GM18858 (cell line): Measurements from ENCODE around the gene ZC3H15.
"Not testable (repeated sequence)": the region's sequence is repeated elsewhere in the genome, so short reads cannot be mapped to it uniquely, and the experiment has no call there.

Experiments
- ATAC-seq: cut with Tn5 transposase; IDR thresholded peaks from one replicate; pipeline ENCODE4 v1.9.1; 2021; ENCODE audit not compliant: unreplicated experiment

ZC3H15 gene

GRCh38 chr2:186493564-186494085, 7.6 kb downstream of the ZC3H15 start:
- ATAC-seq = no peak

GRCh38 chr2:186496401-186496800, 10.3 kb downstream of the ZC3H15 start:
- no peak for ATAC-seq

- ATAC-seq = no peak
Measured at GRCh38 chr2:186497928-186498327, 11.9 kb downstream of the ZC3H15 start.

- no peak for ATAC-seq
Measured at GRCh38 chr2:186498834-186499233, 12.8 kb downstream of the ZC3H15 start.

- no peak for ATAC-seq
Measured at GRCh38 chr2:186503827-186504606, 18.0 kb downstream of the ZC3H15 start.

- no peak for ATAC-seq
Measured at GRCh38 chr2:186508263-186508662, 22.2 kb downstream of the ZC3H15 start.

GRCh38 chr2:186515376-186515775, 29.3 kb downstream of the ZC3H15 start:
- no peak for ATAC-seq

GRCh38 chr2:186516396-186516795, 30.3 kb downstream of the ZC3H15 start:
- no peak for ATAC-seq

GRCh38 chr2:186517090-186517489, 31.0 kb downstream of the ZC3H15 start:
- no peak for ATAC-seq

GRCh38 chr2:186518291-186518690, 32.2 kb downstream of the ZC3H15 start:
- no peak for ATAC-seq

- ATAC-seq = no peak
Measured at GRCh38 chr2:186518945-186519344, 32.9 kb downstream of the ZC3H15 start.

GRCh38 chr2:186521570-186522153, 35.6 kb downstream of the ZC3H15 start:
- ATAC-seq = not testable (repeated sequence)

- ATAC-seq = no peak
Measured at GRCh38 chr2:186522450-186522849, 36.4 kb downstream of the ZC3H15 start.

GRCh38 chr2:186523791-186524190, 37.7 kb downstream of the ZC3H15 start:
- no peak for ATAC-seq

- ATAC-seq = no peak
Measured at GRCh38 chr2:186526281-186526680, 40.2 kb downstream of the ZC3H15 start.

- ATAC-seq = no peak
Measured at GRCh38 chr2:186530314-186530713, 44.3 kb downstream of the ZC3H15 start.

- ATAC-seq = no peak
Measured at GRCh38 chr2:186531257-186531775, 45.3 kb downstream of the ZC3H15 start.

- ATAC-seq = no peak
Measured at GRCh38 chr2:186532891-186533290, 46.8 kb downstream of the ZC3H15 start.

- ATAC-seq = no peak
Measured at GRCh38 chr2:186533717-186534116, 47.7 kb downstream of the ZC3H15 start.

- no peak for ATAC-seq
Measured at GRCh38 chr2:186534406-186534805, 48.3 kb downstream of the ZC3H15 start.

- ATAC-seq = no peak
Measured at GRCh38 chr2:186535861-186536260, 49.8 kb downstream of the ZC3H15 start.

GRCh38 chr2:186537019-186537418, 51.0 kb downstream of the ZC3H15 start:
- no peak for ATAC-seq
